Measurements from ENCODE around the gene PCSK6. TPM values are rescaled to one million over a fixed set of nuclear protein-coding genes. Genes with fewer than 3 reads are reported as not detected.

PCSK6 gene
- polyA plus RNA-seq, 12 donors = 7.7 to 28.6 (median 10.9) TPM; not detected in 1

DNA sequence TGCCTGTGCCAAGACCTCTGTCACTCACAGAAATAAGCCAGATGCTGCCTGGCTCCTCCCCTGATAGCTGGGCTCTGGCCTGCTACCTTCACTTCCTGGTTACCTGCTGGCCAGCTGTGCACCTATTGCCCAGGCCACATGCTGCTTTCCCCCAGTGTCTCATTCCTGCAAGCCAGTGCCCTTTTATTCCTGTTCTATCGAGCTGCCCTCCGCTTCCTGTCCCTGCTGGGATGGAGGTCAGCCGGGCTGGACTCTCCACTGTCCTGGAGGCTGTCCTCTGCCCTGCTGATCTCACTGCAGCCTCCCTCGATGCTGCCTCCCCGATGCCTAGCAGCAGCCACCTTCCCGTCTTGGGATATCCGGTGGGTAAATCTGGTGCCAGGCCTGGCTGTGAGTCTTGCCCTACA is 157.4 kb downstream of the PCSK6 start:
- no peak for DNase-seq

DNA sequence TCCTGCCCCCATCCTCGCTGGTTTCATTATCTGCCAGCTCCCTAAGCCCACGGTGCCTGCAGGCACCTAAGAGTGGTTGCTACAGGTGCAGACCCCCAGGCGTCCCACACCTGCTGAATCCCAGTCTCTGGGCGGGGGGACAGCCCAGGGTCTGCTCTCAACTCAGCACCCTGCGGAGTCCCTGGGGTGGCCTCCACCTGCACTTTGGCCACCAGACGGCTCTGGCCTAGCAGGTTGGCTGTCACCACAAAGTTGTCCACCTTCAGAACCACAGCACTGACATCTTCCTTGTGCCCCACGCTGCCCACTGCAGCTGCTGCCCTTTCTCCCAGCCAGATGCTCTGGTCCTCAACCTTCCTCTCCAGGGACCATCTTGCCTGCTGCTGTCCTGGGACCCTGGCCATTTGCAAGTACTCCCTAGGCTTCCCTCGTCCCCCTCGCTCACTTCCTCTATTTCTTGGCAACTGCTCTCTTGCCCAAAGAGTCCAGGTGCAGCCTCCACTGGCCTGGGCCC is 159.6 kb downstream of the PCSK6 start:
- DNase-seq = no peak

DNA sequence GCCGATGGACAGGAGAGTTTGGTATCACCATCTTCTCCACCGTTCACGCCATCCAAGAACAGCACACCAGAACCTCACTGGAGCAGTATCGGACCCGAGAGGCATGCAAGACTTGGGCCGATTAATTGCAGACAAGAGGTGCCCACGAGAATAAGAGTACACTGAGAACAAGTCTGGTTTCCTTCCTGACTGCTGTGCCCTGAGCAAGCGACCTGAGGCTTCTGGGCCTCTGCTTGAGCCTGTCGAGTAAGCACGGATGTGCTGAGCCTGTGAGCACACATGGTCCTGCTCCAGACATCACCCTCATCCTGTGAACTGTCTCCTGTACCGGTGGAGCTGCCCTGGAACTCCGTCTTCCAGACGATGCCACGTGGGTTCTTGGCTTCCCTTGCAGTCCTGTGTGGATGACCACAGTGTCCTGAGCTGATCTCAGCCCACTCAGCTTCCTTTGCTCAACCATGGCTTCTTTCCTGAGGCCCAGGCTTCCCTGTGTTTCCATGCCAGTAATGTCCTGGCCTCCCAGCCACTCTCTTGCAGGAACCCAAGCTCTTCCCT is 160.1 kb downstream of the PCSK6 start:
- no peak for DNase-seq

DNA sequence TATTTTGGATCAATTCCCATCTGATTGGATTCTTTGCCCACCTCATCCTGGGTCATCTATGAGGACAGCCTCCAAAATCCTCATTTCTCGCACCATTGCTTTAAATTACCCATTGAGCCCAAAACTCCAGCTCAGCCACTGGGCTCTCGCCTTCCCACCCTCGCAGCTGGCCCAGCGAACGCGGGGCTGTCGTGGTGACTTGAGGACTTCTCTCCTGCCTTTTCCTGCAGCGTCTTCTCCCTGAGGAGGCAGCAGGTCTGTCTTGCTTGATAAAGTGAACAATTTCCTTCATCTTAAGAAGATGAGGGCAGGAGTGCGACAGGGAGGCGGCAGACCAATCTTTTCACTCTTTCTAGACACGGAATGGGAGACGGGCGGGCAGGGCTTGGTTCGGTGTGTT is 161.5 kb downstream of the PCSK6 start:
- DNase-seq = no peak

DNA sequence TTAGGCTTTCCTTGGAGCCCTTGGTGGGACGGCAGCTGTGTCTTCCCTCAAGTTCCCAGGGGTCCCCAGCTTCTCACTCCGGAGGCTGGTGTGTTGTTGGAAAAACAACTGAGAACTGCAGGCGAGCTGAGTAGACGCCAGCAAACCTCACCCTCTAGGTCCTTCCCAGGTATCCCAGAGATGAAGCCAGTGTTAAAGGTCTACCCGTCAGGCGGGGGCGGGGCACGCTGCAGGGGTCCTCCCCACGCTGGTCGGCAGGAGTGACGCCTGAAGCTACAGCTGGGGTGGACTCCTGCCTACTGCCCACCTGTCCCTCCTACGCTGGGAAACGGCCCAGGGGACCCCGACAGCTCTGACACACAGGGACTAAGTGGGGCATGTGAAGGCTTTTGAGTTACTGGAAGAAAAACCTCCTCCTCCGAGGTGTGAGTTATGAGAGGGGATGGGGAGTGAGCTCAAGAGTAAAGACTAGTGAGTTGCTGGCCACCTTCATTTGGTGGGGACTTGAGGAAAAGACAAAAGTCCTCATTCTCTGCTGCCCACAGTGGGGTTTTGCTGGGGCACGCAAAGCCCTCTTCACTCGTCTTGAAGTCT is 162.3 kb downstream of the PCSK6 start:
- no peak for DNase-seq

DNA sequence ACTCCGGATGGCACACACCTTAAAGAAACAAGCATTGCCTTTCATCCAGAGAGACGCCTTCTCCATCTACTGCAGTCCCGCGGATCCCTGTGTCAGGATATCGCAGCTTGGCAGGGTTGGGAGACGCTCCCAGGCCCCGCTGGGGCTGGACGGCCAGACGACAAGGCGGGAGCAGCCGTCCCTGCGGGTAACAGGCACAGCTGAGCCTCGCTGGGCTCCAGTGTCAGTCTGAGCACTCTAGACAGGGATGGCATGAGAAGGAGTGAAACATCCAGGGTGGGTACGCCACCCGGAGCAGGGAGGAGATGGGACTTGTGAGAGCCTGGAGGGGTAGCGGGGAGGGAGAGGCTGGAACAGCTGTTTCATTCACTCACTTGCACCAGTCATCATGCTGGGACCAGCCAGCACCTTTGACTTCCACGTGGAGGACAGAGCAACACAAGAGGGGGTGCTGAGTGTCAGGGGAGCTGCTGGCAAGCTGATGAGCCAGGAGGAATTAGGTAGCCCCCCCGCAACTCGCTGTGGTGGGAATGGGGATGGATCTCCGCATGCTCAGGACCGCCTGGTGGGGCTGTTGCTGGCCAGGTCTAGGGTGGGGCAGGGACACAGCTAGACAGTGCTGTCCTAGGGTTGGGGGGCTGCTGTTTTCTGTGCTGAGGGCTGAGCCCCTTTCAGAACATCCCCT is 162.9 kb downstream of the PCSK6 start:
- no peak for DNase-seq

DNA sequence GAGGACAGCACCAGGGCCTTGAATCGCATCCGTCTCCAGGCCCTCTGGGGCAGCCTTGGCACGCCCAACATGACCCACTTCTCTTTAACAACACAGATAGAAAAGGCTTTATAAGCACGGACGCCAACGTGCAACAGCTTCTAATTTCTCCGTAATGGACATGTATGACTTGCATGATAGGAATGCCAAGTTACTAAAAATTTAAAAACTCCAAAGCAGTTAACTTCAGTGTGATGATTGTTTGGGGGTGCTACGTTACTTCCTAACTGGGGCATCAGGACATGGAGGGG is 163.5 kb downstream of the PCSK6 start:
- no peak for DNase-seq

DNA sequence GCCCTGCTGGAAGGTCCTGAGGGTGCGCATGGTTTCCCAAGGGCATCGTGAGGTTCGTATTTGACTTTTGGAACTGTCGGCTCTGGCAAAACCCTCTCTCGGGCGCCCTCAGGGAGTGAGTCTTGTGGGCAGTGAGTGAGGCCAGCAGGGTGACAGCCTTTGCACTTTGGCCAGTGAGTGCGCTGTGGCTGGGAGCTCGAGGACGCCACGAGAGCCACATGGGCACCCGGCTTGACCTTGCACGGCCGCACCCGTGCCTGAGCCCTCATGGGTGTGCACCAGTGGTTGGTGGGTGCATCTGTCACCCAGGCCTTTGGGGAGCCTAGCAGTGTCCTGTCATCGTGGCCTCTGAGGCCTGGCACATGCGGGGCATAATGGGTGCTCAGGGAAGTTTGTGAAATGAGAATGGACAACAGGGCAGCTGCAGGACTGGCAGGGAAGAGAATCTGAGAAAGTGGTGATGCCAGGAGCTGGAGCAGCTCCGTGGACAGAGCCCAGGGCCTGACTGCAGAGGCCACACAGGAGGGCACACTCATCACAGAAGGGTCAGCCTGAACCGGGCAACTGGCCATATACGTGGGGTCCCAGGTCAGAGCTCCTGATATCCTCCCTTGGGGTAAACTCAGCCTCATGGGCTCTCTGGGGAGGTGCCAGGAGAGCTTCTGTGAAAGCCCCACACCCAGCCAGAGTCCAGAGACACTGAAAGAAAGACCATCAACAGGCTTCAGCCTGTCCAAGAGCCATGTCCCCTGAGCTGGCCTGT is 164.1 kb downstream of the PCSK6 start:
- DNase-seq = no peak

DNA sequence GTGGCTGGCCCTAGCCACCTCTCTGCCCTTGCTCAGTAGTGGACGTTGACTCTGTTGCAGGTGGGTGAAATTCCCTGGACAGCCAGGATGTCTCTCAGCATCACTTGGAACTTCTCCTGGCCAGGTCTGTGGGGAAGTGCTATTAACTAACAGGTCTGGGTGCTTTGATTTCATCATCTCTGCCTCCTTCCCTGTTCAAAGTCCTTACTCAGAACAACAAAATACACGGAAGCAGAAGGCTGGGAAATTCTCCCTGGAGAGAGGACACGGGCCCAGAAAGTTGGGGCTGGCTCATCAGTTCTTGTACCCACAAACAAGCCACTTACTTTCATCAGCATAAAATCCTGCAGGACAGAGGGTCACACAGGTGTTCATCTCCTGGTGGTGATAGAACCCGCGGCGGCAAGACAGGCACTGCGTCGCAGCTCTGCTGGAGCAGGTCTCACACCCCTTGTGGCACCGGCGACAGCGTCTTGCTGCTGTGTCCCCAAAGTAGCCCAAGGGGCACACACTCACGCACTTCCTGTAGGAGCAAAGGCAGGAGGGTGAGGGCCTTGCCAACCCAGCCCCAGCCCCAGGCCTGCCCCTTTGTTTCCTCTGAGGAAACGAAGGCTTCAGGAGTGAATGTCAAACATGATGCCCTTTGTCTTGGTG is 164.9 kb downstream of the PCSK6 start:
- DNase-seq = no peak

GRCh38 chr15:101323793-101324523 is 165.5 kb downstream of the PCSK6 start:
- no peak for DNase-seq

DNA sequence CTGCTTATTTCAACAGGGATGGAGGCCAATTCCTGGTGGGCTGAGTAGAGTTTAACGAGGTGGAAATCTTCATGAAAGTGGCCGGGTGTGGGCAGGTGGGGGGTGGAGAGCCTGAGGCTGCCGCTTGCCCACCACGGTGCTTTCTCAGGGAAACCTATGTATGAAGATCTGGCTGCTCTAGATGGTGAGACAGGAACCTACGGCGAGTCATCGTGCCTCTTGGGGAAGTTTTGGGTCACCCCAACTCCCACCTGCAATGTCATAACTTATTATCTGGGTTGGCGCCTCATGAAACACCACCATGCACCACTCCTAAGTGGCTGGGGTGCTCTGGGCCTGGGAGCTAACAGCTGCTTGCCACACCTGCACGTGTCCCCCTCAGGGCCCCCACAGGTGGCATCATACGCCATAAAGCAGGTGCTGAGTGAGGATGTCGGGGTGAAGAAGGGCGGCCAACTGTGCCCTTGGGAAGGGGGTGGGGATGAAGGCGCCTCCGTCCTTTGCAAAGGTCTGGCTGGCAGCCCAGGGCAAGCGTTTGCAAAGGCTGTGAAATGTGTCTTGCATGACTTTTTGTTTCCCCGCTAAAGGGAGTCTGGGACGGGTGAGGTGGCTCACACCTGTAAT is 166.5 kb downstream of the PCSK6 start:
- no peak for DNase-seq

DNA sequence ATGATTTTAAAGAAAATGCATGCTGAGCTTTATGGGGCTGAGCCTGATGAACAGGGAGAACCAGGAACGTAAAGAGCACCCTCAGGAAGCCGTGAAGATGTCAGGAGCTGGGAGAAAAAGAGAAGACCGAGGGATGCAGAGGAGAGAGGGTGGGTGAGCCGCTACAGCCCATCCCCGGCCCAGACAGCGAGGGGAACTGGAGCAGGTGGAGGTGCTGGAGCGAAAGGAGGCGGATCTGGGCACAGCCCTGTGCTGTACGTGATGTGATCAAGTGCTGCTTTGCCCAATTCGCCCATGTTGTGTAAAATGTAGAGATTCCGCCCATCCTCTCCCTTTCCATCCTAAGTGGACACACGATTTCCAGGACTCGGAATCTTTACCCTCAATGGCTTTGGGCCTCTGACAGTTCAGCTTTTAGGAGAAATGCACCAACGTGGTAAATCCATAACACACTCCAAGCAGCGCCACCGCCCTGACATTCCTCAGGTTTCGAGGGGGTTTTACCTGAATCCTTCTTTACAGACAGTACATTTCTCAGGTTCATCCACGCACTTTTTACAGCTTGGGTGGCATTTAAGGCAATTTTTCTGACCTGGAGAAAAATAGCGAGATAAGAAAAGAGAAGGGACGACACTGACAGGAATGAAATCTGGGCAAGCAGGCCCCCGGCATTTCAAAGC is 167.4 kb downstream of the PCSK6 start:
- no peak for DNase-seq

GRCh38 chr15:101320501-101321052 is 168.9 kb downstream of the PCSK6 start:
- peak; percentile 23 for DNase-seq

DNA sequence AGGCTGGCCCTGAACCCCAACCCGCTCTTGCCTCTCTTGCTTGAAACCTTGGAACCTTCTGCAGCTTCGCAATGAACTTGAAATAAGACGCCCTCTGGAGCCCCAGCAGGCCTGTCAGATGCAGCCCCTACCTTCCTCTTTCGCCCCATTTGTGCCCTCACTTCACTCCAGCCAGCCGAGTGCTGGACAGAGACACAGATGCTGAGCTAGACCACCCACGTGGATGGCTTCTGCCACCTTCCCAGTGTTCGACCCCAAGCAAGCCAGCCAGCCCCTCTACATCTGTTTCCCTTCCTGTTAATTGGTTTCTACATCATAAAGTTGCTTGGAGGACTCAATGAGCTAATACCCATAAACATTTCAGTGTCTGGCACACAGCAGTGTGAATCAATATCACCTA is 170.7 kb downstream of the PCSK6 start:
- no peak for DNase-seq

DNA sequence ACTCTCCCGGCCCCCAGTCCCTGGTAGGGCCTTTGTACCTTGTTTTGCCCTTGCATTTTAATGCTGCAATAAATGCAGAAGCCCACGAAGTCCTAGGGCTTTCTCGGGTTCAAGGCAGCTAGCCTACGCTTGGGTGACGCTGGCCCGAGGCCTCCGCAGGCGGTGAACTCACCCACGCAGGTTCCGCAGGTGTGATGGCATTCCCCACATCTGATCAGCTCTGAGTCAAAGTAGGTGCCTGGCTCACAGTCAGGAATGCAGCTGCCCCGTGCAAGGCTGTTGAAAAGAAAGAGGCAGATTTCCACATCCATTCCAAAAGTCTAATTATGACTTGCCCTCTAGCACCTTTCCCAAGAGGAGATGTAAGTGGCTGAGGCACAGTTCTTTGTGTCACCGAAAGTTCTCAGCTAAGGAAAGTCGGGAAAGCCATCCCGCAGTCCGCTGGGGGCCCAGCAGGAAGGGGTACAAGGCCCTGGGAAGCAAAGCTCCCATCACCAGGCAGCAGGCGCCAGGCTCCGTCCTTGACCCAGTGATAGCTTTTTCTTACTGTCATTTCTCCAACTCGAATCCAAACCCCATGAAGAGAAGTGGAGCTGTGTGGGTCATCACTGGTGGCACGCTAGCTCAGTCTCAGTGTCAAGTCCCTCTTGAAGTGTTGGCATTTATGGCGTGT is 171.2 kb downstream of the PCSK6 start:
- no peak for DNase-seq

- DNase-seq = no peak
Observed at GRCh38 chr15:101317336-101317872, 172.1 kb downstream of the PCSK6 start.

DNA sequence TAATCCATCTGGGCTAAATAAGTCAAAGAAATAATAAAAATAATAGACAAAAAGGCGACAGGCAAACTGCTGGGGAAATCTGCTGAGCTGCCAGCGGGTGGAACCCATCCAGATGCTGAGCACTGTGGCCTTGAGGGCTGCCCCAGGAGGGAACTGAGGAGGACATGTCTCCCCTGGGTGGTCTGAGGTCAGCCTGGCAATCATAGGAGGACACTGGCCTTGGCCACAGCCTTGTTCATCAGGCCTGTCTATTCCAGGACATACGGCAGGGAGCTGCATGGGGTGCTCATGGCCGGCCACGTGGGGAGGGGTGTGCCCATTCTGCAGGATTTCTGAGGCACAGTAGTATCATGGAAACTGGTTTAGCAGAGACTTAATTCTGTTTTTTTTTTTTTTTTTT is 173.0 kb downstream of the PCSK6 start:
- no peak for DNase-seq

- no peak for DNase-seq
Observed at GRCh38 chr15:101315736-101316135, 173.8 kb downstream of the PCSK6 start.

Data from muscle of arm (tissue), 12 donors.